Iris pigment epithelial cell (primary cell): Measurements from ENCODE around the gene TBC1D1.
A peak's percentile ranks its signal among the peaks of the same experiment; 100 is the strongest.
"Not testable (repeated sequence)": the region's sequence is repeated elsewhere in the genome, so short reads cannot be mapped to it uniquely, and the experiment has no call there.

ENCODE experiments used
- DNase-seq: peaks from one replicate; pipeline ENCODE4 v3.0.0-alpha.2; 2011; ENCODE audit warnings: low read depth

Gene TBC1D1

GRCh38 chr4:37968747-37969146, 77.9 kb downstream of the TBC1D1 start:
- peak; percentile 15 for DNase-seq

GRCh38 chr4:37970702-37971101, 79.8 kb downstream of the TBC1D1 start:
- DNase-seq = peak; percentile 55

- no peak for DNase-seq
Measured at GRCh38 chr4:37971202-37971601, 80.3 kb downstream of the TBC1D1 start.

GRCh38 chr4:37973441-37973840, 82.6 kb downstream of the TBC1D1 start:
- DNase-seq = no peak

- not testable (repeated sequence) for DNase-seq
Measured at GRCh38 chr4:37975321-37975822, 84.5 kb downstream of the TBC1D1 start.

GRCh38 chr4:37976507-37976906, 85.6 kb downstream of the TBC1D1 start:
- DNase-seq = peak; percentile 29

GRCh38 chr4:37976991-37977470, 86.1 kb downstream of the TBC1D1 start:
- DNase-seq = peak; percentile 49

GRCh38 chr4:37977471-37978247, 86.8 kb downstream of the TBC1D1 start:
- peak; percentile 70 for DNase-seq

- no peak for DNase-seq
Measured at GRCh38 chr4:37978248-37978924, 87.5 kb downstream of the TBC1D1 start.

- no peak for DNase-seq
Measured at GRCh38 chr4:37980246-37980645, 89.4 kb downstream of the TBC1D1 start.

- DNase-seq = no peak
Measured at GRCh38 chr4:37981425-37981824, 90.5 kb downstream of the TBC1D1 start.

GRCh38 chr4:37981844-37982720, 91.2 kb downstream of the TBC1D1 start:
- peak; percentile 55 for DNase-seq

- DNase-seq = no peak
Measured at GRCh38 chr4:37982736-37983135, 91.9 kb downstream of the TBC1D1 start.

GRCh38 chr4:37983951-37984350, 93.1 kb downstream of the TBC1D1 start:
- peak; percentile 9 for DNase-seq

GRCh38 chr4:37985730-37986275, 94.9 kb downstream of the TBC1D1 start:
- DNase-seq = no peak

GRCh38 chr4:37988670-37989069, 97.8 kb downstream of the TBC1D1 start:
- DNase-seq = peak; percentile 29

GRCh38 chr4:37989398-37990260, 98.7 kb downstream of the TBC1D1 start:
- DNase-seq = no peak

GRCh38 chr4:37990731-37991245, 99.9 kb downstream of the TBC1D1 start:
- DNase-seq = no peak

GRCh38 chr4:37991623-37992410, 100.9 kb downstream of the TBC1D1 start:
- no peak for DNase-seq

- no peak for DNase-seq
Measured at GRCh38 chr4:37993806-37994205, 102.9 kb downstream of the TBC1D1 start.
